Measurements from ENCODE around the gene MOB2. TPM values are rescaled to one million over a fixed set of nuclear protein-coding genes. Genes with fewer than 3 reads are reported as not detected.

Gene MOB2
- total and polyA plus RNA-seq, 2 donors (not counting 1 experiment from before 2014, with no cell fraction given), result 13.1 to 30.1 TPM

DNA sequence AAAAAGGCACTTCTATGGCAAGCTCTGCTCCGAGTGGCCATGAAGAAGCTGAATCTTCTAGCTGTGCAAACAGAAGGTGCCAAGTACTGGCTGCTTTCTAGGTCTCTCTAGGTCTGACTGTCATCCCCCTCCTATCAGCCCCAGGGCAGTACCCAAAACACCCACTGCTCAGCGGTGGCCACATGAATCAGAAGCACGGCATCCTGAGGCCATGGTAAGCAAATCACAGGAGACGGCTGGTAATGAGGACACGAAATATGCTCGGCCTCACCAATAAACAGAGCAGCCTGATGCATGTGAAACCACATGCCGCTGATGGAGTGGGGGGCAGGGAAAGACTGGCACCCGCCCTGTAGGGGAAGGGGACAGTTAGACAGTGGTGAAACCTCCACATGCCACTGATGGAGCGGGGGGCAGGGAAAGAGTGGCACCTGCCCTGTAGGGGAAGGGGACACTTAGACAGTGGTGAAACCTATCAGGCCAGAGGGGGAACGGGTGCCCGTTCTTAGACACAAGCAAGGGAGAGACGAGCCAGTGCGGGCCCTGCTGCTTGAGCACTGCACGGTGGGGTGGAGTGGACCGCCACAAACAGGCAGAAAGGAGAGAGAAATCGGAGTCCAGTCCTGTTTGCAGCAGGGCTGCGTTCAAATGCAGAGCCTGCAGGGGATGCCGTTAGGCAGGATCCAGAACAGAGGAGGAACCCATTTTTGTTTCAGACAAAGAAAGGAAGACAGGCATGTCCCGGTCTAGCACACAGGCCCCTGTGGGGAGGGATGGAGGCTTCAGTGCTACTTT is 29.9 kb upstream of the MOB2 start:
- no peak overlapping the region for H3K4me3 ChIP-seq (replicated peaks in 1 of 4; ENCODE audit: control extremely low read depth in 1 of 4, insufficient read depth in 1 of 4, low read depth in 3 of 4, low read length in 4 of 4)
- no peak overlapping the region for H3K4me2 ChIP-seq (ENCODE audit: extremely low read depth, insufficient read depth, low read length)
- no peak overlapping the region for H2AFZ ChIP-seq (ENCODE audit: low read length)
- no peak for TF ChIP-seq EZH2 (IDR thresholded peaks at IDR 0.05; ENCODE audit: low read length, missing control alignments)
- no peak for TF ChIP-seq CTCF (conservative IDR thresholded peaks at IDR 0.05 in 1 of 2, IDR thresholded peaks at IDR 0.05 in 1 of 2; ENCODE audit: low read depth in 1 of 2, low read length in 2 of 2)
- H3K27me3 ChIP-seq (ENCODE audit: control insufficient read depth, insufficient read depth, low read length), result no peaks in the 10 kb centered on the region
- peak in 1 of 2 donors; percentile 78 for DNase-seq (ENCODE audit: low read depth in 2 of 2)
- no peak overlapping the region for H3K9ac ChIP-seq (ENCODE audit: insufficient read depth, low read length)
- peaks cover 9% of the 10 kb centered on the region for H3K79me2 ChIP-seq (ENCODE audit: control insufficient read depth, insufficient read depth, low read length)
- H3K9me3 ChIP-seq (ENCODE audit: control insufficient read depth, insufficient read depth, low read depth, low read length), result no peaks in the 10 kb centered on the region
- H3K4me1 ChIP-seq (ENCODE audit: control insufficient read depth, extremely low read depth, insufficient read depth, low read length), result no peaks in the 10 kb centered on the region
- H3K27ac ChIP-seq (ENCODE audit: insufficient read depth, low read length), result no peak overlapping the region
- no peaks in the 10 kb centered on the region for H3K36me3 ChIP-seq (ENCODE audit: control insufficient read depth, insufficient read depth, low read length)
- no peaks in the 10 kb centered on the region for H4K20me1 ChIP-seq (ENCODE audit: control insufficient read depth, extremely low read depth, insufficient read depth, low read length)

GRCh38 chr11:1515082-1516060 is 28.8 kb upstream of the MOB2 start:
- H3K79me2 ChIP-seq (ENCODE audit: control insufficient read depth, insufficient read depth, low read length), result peaks cover 9% of the 10 kb centered on the region
- H3K4me1 ChIP-seq (ENCODE audit: control insufficient read depth, extremely low read depth, insufficient read depth, low read length), result no peaks in the 10 kb centered on the region
- H3K27me3 ChIP-seq (ENCODE audit: control insufficient read depth, insufficient read depth, low read length), result no peaks in the 10 kb centered on the region
- no peak overlapping the region for H2AFZ ChIP-seq (ENCODE audit: low read length)
- H4K20me1 ChIP-seq (ENCODE audit: control insufficient read depth, extremely low read depth, insufficient read depth, low read length), result no peaks in the 10 kb centered on the region
- peak; percentile 41 to 46 for DNase-seq (ENCODE audit: low read depth in 2 of 2)
- TF ChIP-seq EZH2 (IDR thresholded peaks at IDR 0.05; ENCODE audit: low read length, missing control alignments) (no peak), CTCF (conservative IDR thresholded peaks at IDR 0.05 in 1 of 2, IDR thresholded peaks at IDR 0.05 in 1 of 2; ENCODE audit: low read depth in 1 of 2, low read length in 2 of 2) (peak; percentile 89 to 90)
- H3K36me3 ChIP-seq (ENCODE audit: control insufficient read depth, insufficient read depth, low read length), result no peaks in the 10 kb centered on the region
- H3K4me3 ChIP-seq (replicated peaks in 1 of 4; ENCODE audit: control extremely low read depth in 1 of 4, insufficient read depth in 1 of 4, low read depth in 3 of 4, low read length in 4 of 4), result no peak overlapping the region
- H3K27ac ChIP-seq (ENCODE audit: insufficient read depth, low read length), result no peak overlapping the region
- no peaks in the 10 kb centered on the region for H3K9me3 ChIP-seq (ENCODE audit: control insufficient read depth, insufficient read depth, low read depth, low read length)
- no peak overlapping the region for H3K4me2 ChIP-seq (ENCODE audit: extremely low read depth, insufficient read depth, low read length)
- no peak overlapping the region for H3K9ac ChIP-seq (ENCODE audit: insufficient read depth, low read length)
